Measurements from ENCODE around the gene LRP1B. TPM values are rescaled to one million over a fixed set of nuclear protein-coding genes. Genes with fewer than 3 reads are reported as not detected.

LRP1B gene
- total and polyA plus RNA-seq, 2 of the 8 experiments (the other 6 are each of a cell fraction or from before 2014, with no cell fraction given) = 0.03 TPM; not detected in 1

DNA sequence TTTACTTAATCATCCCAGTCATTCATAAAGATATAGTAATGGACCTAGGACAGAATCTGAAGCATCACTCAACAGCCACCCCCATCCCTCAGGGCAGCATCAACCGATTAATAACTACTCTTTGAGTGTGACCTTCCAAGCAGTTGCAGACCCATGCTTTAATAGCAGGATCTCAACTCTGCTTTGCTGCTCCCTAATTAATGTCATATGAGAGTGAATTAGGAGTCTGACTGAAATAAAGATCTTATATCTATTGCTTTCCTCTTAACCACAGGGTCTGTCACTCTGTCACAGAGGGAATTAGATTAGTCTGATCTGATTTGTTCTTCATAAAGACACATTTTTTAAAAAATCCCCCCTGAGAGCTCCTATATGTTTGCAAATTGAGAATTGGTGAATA, 46.1 kb upstream of the LRP1B start:
- no peak overlapping the region for H2BK15ac ChIP-seq (ENCODE audit: low read length)
- no peak overlapping the region for H3K4ac ChIP-seq (replicated peaks; ENCODE audit: insufficient read length, low read depth, low read length)
- H3K4me3 ChIP-seq (ENCODE audit: extremely low read depth in 1 of 4, insufficient read depth in 2 of 4, low read depth in 3 of 4, low read length in 4 of 4) = no peak overlapping the region
- no peak overlapping the region for H3K27ac ChIP-seq (ENCODE audit: low read depth, low read length)
- DNase-seq (ENCODE audit: low read depth in 1 of 2, low spot score in 2 of 2) (no peak), FAIRE-seq (no peak)
- no peaks in the 10 kb centered on the region for H3K23me2 ChIP-seq (ENCODE audit: low read depth, low read length)
- TF ChIP-seq TAF1 (IDR thresholded peaks at IDR 0.05; ENCODE audit: low read depth, low read length) (no peak), FOSL1 (IDR thresholded peaks at IDR 0.05; ENCODE audit: insufficient read depth, low read depth, low read length) (no peak), CHD2 (IDR thresholded peaks at IDR 0.05; ENCODE audit: low read length) (no peak), HDAC2 (IDR thresholded peaks at IDR 0.05; ENCODE audit: borderline replicate concordance in 1 of 2, low read depth in 2 of 2, low read length in 2 of 2) (no peak), JUND (IDR thresholded peaks at IDR 0.05; ENCODE audit: low read length) (no peak), EZH2 (IDR thresholded peaks at IDR 0.05; ENCODE audit: low read depth, low read length, severe bottlenecking) (no peak)
- H3K79me1 ChIP-seq (ENCODE audit: low read depth, low read length) = no peaks in the 10 kb centered on the region
- no peaks in the 10 kb centered on the region for H3K36me3 ChIP-seq (ENCODE audit: control insufficient read depth in 2 of 4, insufficient read depth in 4 of 4, low read length in 3 of 4)
- H3K4me2 ChIP-seq (ENCODE audit: insufficient read depth in 1 of 2, low read depth in 2 of 2, low read length in 2 of 2) = no peak overlapping the region
- H3K18ac ChIP-seq (ENCODE audit: extremely low read depth, low read length) = no peak overlapping the region
- ChIA-PET CTCF (ENCODE audit: partially characterized antibody) (interaction anchor here (1.2 kb wide), 1 partner anchor 9 kb away, joined by 3 read pairs; no protein-coding TSS in a partner anchor), POLR2A (ENCODE audit: partially characterized antibody) (interaction anchor here (0.6 kb wide), 1 partner anchor 280 kb away, joined by 3 read pairs; no protein-coding TSS in a partner anchor)
- no peak overlapping the region for H2AK5ac ChIP-seq (ENCODE audit: low read depth, low read length)
- no peaks in the 10 kb centered on the region for H3K79me2 ChIP-seq (ENCODE audit: control insufficient read depth in 1 of 2, insufficient read depth in 2 of 2, low read length in 2 of 2)
- no peak overlapping the region for H2BK12ac ChIP-seq (ENCODE audit: low read depth, low read length)
- H4K91ac ChIP-seq (replicated peaks; ENCODE audit: insufficient read length, low read length) = no peak overlapping the region
- no peak overlapping the region for H3K56ac ChIP-seq (replicated peaks; ENCODE audit: insufficient read length, low read depth, low read length)
- H2AFZ ChIP-seq (ENCODE audit: low read length) = no peak overlapping the region
- no peak overlapping the region for H2BK120ac ChIP-seq (replicated peaks; ENCODE audit: low read depth, low read length)
- H3K4me1 ChIP-seq (replicated peaks in 1 of 4; ENCODE audit: control insufficient read depth in 3 of 4, insufficient read depth in 4 of 4, low read length in 3 of 4) = no peaks in the 10 kb centered on the region
- H3K23ac ChIP-seq (ENCODE audit: insufficient read length) = no peak overlapping the region
- H2BK5ac ChIP-seq (ENCODE audit: low read depth, low read length) = no peak overlapping the region
- H4K20me1 ChIP-seq (replicated peaks in 1 of 2; ENCODE audit: control insufficient read depth in 1 of 2, insufficient read depth in 2 of 2, low read length in 2 of 2) = no peaks in the 10 kb centered on the region
- H3K9ac ChIP-seq (replicated peaks in 1 of 4; ENCODE audit: extremely low read depth in 1 of 4, low read depth in 3 of 4, low read length in 3 of 4) = no peak overlapping the region
- H3K9me3 ChIP-seq (ENCODE audit: insufficient read depth in 2 of 2, low read depth in 1 of 2, low read length in 1 of 2) = no peaks in the 10 kb centered on the region
- WGBS, 2 experiments (ENCODE audit: extremely low coverage in 1 of 2, insufficient coverage in 1 of 2, insufficient read length in 1 of 2, insufficient replicate concordance in 2 of 2, low coverage in 1 of 2, low lambda C conversion rate in 2 of 2, missing lambda C conversion rate in 1 of 2) = 95% methylated on average over 1 of the region's 1 CpG; no CpG with 5 or more reads in 1 of the 2 experiments
- no peaks in the 10 kb centered on the region for H3K27me3 ChIP-seq (replicated peaks in 1 of 4; ENCODE audit: control insufficient read depth in 3 of 4, extremely low read depth in 1 of 4, insufficient read depth in 3 of 4, low read length in 3 of 4)
- no peak overlapping the region for H4K8ac ChIP-seq (ENCODE audit: extremely low read depth, insufficient read depth, low read length)
- no peak overlapping the region for H4K5ac ChIP-seq (ENCODE audit: insufficient read length, low read depth, low read length)
- no peak overlapping the region for H2BK20ac ChIP-seq (ENCODE audit: low read length)
- H3K14ac ChIP-seq (ENCODE audit: insufficient read length) = no peak overlapping the region

Measured in H1 (cell line).